Endothelial cell of umbilical vein (primary cell): ENCODE data around the gene IL18. TPM values are rescaled to one million over a fixed set of nuclear protein-coding genes. Genes with fewer than 3 reads are reported as not detected.

Experiments used
- BruUV-seq: library from RNA; stranded (reverse); fragments of 400-500 nt; replicated peaks from 2 replicates; lab custom pipeline; 2021; lab: Mats Ljungman, UMichigan
- CTCF ChIA-PET: fragments of 300-600, 350-600 bp; sonication (Branson Sonifier 250); formaldehyde crosslinking; loops from one replicate; lab custom pipeline; 2021; ENCODE audit warnings: antibody characterized with exemption, inconsistent platforms; lab: Charles Lee
- POLR2A ChIA-PET: fragments of 300-600, 350-600 bp; sonication (Branson Sonifier 250); formaldehyde crosslinking; loops from one replicate; lab custom pipeline; 2021; ENCODE audit warnings: antibody characterized with exemption, inconsistent platforms; lab: Charles Lee
- DNase-seq: peaks from one replicate; pipeline ENCODE4 v3.0.0-alpha.2; 2011; ENCODE audit warnings: low read depth, low spot score
- FAIRE-seq: peaks from 2 replicates; lab custom pipeline; 2011; peaks lifted over from hg19 to GRCh38; lab: Jason Lieb, UNC
- H2AFZ ChIP-seq: 2 replicates; pipeline ENCODE4 v1.6.0; 2012; ENCODE audit warnings: low read depth, low read length, control low read depth, inconsistent platforms
- H3K27ac ChIP-seq: 2 replicates; pipeline ENCODE4 v1.5.1; 2011; ENCODE audit warnings: low read depth, mild to moderate bottlenecking, control low read depth, low read length, moderate library complexity; ENCODE audit not compliant: insufficient read depth
- H3K27me3 ChIP-seq, 2 experiments: 2 replicates each; pipeline versions ENCODE4 v1.6.0 to v1.6.1; 2011; ENCODE audit warnings: low read length in 2 of 2, mixed read lengths in 1 of 2; ENCODE audit not compliant: control insufficient read depth in 2 of 2, insufficient read depth in 2 of 2
- H3K36me3 ChIP-seq, 2 experiments: 2 replicates in 1 of 2; 3 replicates in 1 of 2; pipeline ENCODE4 v1.5.1; 2011; ENCODE audit warnings: low read length in 2 of 2, mild to moderate bottlenecking in 1 of 2, moderate library complexity in 1 of 2; ENCODE audit not compliant: control insufficient read depth in 2 of 2, insufficient read depth in 2 of 2; ENCODE audit errors: extremely low read depth in 1 of 2
- H3K4me1 ChIP-seq: 3 replicates; pipeline ENCODE4 v1.5.1; 2011; ENCODE audit warnings: mild to moderate bottlenecking, low read length; ENCODE audit not compliant: control insufficient read depth, insufficient read depth; ENCODE audit errors: extremely low read depth
- H3K4me2 ChIP-seq: 2 replicates; pipeline ENCODE4 v1.6.1; 2011; ENCODE audit warnings: low read length, control low read depth, mixed read lengths; ENCODE audit not compliant: insufficient read depth
- H3K4me3 ChIP-seq, 3 experiments: fragments of 200-600 bp in 1 of 3; sonication (generic), shearing (Covaris generic) in 1 of 3; replicated peaks in 1 of 3; 2 replicates each; pipeline ENCODE4 v1.5.1; 2011 to 2016; ENCODE audit warnings: control low read depth in 3 of 3, low read length in 3 of 3, mild to moderate bottlenecking in 2 of 3, inconsistent platforms in 1 of 3, low read depth in 1 of 3, moderate library complexity in 1 of 3; ENCODE audit not compliant: insufficient read depth in 1 of 3
- H3K79me2 ChIP-seq: 2 replicates; pipeline ENCODE4 v1.6.0; 2012; ENCODE audit warnings: low read length, inconsistent platforms; ENCODE audit not compliant: control insufficient read depth, insufficient read depth
- H3K9ac ChIP-seq: replicated peaks from 2 replicates; pipeline ENCODE3; 2011; ENCODE audit warnings: low read length, control low read depth; ENCODE audit not compliant: insufficient read depth; ENCODE audit errors: extremely low read depth
- H3K9me1 ChIP-seq: replicated peaks from 3 replicates; pipeline ENCODE4 v1.6.0; 2011; ENCODE audit warnings: mild to moderate bottlenecking, low read length; ENCODE audit not compliant: control insufficient read depth, insufficient read depth; ENCODE audit errors: extremely low read depth
- H3K9me3 ChIP-seq: replicated peaks from 2 replicates; pipeline ENCODE4 v1.5.1; 2012; ENCODE audit warnings: low read length, inconsistent platforms; ENCODE audit not compliant: control insufficient read depth, insufficient read depth
- H4K20me1 ChIP-seq: replicated peaks from 2 replicates; pipeline ENCODE3; 2011; ENCODE audit warnings: mild to moderate bottlenecking, low read length; ENCODE audit not compliant: control insufficient read depth, insufficient read depth; ENCODE audit errors: extremely low read depth
- EZH2 ChIP-seq: IDR thresholded peaks from 2 replicates; pipeline ENCODE4 v1.6.1; 2012; ENCODE audit warnings: borderline replicate concordance, low read depth, mild to moderate bottlenecking, moderate library complexity, low read length, inconsistent platforms; ENCODE audit not compliant: severe bottlenecking
- FOS ChIP-seq: IDR thresholded peaks from 2 replicates; pipeline ENCODE4 v1.6.1; 2011; ENCODE audit warnings: mild to moderate bottlenecking, low read length, moderate library complexity, borderline replicate concordance; ENCODE audit not compliant: insufficient read depth
- GATA2 ChIP-seq: IDR thresholded peaks from 2 replicates; pipeline ENCODE4 v1.7.0; 2011; ENCODE audit warnings: low read depth, mild to moderate bottlenecking, moderate library complexity, mixed read lengths, low read length; ENCODE audit not compliant: insufficient read length, insufficient read depth
- JUN ChIP-seq: IDR thresholded peaks from 2 replicates; pipeline ENCODE4 v1.6.1; 2011; ENCODE audit warnings: borderline replicate concordance, low read depth; ENCODE audit not compliant: insufficient read length, insufficient read depth
- MYC ChIP-seq: IDR thresholded peaks from one replicate; pipeline ENCODE4 v1.6.1; 2011; ENCODE audit warnings: mild to moderate bottlenecking, low read depth, low read length
- POLR2A ChIP-seq: IDR thresholded peaks from 2 replicates; pipeline ENCODE4 v1.6.1; 2012; ENCODE audit warnings: low read depth, mild to moderate bottlenecking, control low read depth, low read length
- POLR2AphosphoS5 ChIP-seq: IDR thresholded peaks from 2 replicates; pipeline ENCODE4 v1.6.1; 2012; ENCODE audit warnings: low read depth, mild to moderate bottlenecking, control low read depth, low read length, moderate library complexity; ENCODE audit not compliant: insufficient read depth
- dilution Hi-C: fragments of 300-500 bp; cut with MboI; formaldehyde crosslinking; loops from one replicate; pipeline ENCODE4 v1.15.0; 2019; ENCODE audit warnings: low sequenced_read_pairs; ENCODE audit not compliant: extremely low pct_ligation_motif_present
- intact Hi-C: fragments of 100-400 bp; cut with micrococcal nuclease; formaldehyde crosslinking; loops from one replicate; pipeline ENCODE4 v1.10.0; 2022
- polyA plus RNA-seq, 4 experiments: library from polyadenylated mRNA; depleted of rRNA in 3 of 4; stranded (reverse) in 3 of 4; unstranded in 1 of 4; fragments of >200 nt; gene quantifications; 2 replicates each; pipeline versions ENCODE4 v1.2.1 to v1.2.3, GENCODE V29; 2011 to 2012; ENCODE audit warnings: missing spikeins in 1 of 4
- total RNA-seq: library from RNA; stranded (reverse); gene quantifications from 2 replicates; pipeline ENCODE4 v1.2.3, GENCODE V29; 2021
- TF ChIP-seq, protein P1 (sequence below): IDR thresholded peaks from 2 replicates; pipeline ENCODE4 v1.6.1; 2011; ENCODE audit not compliant: insufficient read depth, insufficient read length
- TF ChIP-seq, protein P2 (sequence below), 2 donors: IDR thresholded peaks; 1 replicate in 1 of 2; 2 replicates in 1 of 2; pipeline ENCODE4 v1.5.1; 2011; ENCODE audit warnings: low read length in 2 of 2, mild to moderate bottlenecking in 2 of 2, moderate library complexity in 2 of 2, control low read depth in 1 of 2, inconsistent platforms in 1 of 2, low read depth in 1 of 2; ENCODE audit not compliant: insufficient read depth in 1 of 2; ENCODE audit errors: extremely low read depth in 1 of 2

Gene IL18
- total and polyA plus RNA-seq, 2 donors (not counting 3 experiments of a cell fraction or from before 2014, with no cell fraction given), result 0.73 to 1.5 TPM

DNA sequence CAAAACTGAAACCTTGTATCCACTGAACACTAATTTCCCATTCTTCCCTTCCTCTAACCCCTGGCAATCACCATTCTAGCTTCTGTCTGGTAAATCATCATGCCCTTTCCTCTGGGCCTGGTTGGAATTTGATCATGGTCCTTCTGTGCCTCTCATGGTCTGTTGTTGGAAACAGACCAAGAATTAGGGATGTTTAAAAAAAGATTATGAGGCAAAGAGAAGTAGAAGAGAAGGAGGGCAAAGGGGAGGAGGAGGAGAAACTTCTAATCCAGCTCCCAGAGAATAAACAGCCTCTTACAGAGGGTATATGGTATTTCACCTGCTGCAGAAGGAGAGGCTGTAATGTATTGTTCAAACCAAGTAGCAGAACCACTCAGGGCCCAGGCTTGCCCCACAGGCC, 22.0 kb upstream of the IL18 start:
- no peak for DNase-seq
- ChIA-PET POLR2A (no interaction called here), CTCF (interaction anchor here (1.0 to 1.1 kb wide), 2 partner anchors 11 to 72 kb away, joined by 3 read pairs; partner anchors contain the start of gene BCO2)
- no peak for TF ChIP-seq FOS
- no peak for TF ChIP-seq EZH2
- TF ChIP-seq, protein P1, sequence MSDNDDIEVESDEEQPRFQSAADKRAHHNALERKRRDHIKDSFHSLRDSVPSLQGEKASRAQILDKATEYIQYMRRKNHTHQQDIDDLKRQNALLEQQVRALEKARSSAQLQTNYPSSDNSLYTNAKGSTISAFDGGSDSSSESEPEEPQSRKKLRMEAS, result no peak
- TF ChIP-seq MYC, result no peak
- TF ChIP-seq GATA2, result no peak
- TF ChIP-seq POLR2AphosphoS5, result no peak
- TF ChIP-seq POLR2A, result no peak
- Histone ChIP-seq H3K27me3 (no peaks in the 10 kb centered on the region), H3K9ac (no peak overlapping the region), H3K27ac (no peak overlapping the region), H3K36me3 (no peaks in the 10 kb centered on the region), H3K79me2 (no peaks in the 10 kb centered on the region), H3K4me1 (no peaks in the 10 kb centered on the region), H4K20me1 (no peaks in the 10 kb centered on the region), H3K9me3 (no peaks in the 10 kb centered on the region), H3K9me1 (no peaks in the 10 kb centered on the region), H3K4me2 (no peak overlapping the region), H2AFZ (no peak overlapping the region), H3K4me3 (no peak overlapping the region)
- dilution Hi-C loops, result no loop called here
- FAIRE-seq, result no peak
- intact Hi-C loops, result no loop called here
- no TSS peak for BruUV-seq

DNA sequence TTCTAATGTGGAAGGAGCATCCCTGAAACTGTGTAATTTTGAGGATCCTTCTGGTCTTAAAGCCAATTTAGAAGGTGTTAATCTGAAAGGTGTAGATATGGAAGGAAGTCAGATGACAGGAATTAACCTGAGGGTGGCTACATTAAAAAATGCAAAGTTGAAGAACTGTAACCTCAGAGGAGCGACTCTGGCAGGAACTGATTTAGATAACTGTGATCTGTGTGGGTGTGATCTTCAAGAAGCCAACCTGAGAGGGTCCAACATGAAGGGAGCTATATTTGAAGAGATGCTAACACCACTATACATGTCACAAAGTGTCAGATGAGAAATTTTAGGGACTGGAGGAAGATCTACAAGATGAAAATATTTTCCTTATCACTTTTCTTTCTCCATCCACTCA, 19.0 kb upstream of the IL18 start:
- FAIRE-seq, result no peak
- CTCF ChIA-PET, result no interaction called here
- no peak overlapping the region for H2AFZ ChIP-seq

More for the DNA sequence above, 19.0 kb upstream of the IL18 start:
- Histone ChIP-seq H3K4me1 (no peaks in the 10 kb centered on the region), H3K9me1 (no peaks in the 10 kb centered on the region), H3K27me3 (peaks cover 4 to 6% of the 10 kb centered on the region in 2 experiments), H3K27ac (no peak overlapping the region), H3K4me3 (no peak overlapping the region), H3K4me2 (no peak overlapping the region), H4K20me1 (no peaks in the 10 kb centered on the region), H3K9ac (no peak overlapping the region), H3K79me2 (no peaks in the 10 kb centered on the region), H3K36me3 (no peaks in the 10 kb centered on the region), H3K9me3 (no peaks in the 10 kb centered on the region)
- TF ChIP-seq, protein P1, result no peak
- TF ChIP-seq JUN, result no peak
- TF ChIP-seq MYC, result no peak
- TF ChIP-seq EZH2, result no peak
- TF ChIP-seq, protein P2, sequence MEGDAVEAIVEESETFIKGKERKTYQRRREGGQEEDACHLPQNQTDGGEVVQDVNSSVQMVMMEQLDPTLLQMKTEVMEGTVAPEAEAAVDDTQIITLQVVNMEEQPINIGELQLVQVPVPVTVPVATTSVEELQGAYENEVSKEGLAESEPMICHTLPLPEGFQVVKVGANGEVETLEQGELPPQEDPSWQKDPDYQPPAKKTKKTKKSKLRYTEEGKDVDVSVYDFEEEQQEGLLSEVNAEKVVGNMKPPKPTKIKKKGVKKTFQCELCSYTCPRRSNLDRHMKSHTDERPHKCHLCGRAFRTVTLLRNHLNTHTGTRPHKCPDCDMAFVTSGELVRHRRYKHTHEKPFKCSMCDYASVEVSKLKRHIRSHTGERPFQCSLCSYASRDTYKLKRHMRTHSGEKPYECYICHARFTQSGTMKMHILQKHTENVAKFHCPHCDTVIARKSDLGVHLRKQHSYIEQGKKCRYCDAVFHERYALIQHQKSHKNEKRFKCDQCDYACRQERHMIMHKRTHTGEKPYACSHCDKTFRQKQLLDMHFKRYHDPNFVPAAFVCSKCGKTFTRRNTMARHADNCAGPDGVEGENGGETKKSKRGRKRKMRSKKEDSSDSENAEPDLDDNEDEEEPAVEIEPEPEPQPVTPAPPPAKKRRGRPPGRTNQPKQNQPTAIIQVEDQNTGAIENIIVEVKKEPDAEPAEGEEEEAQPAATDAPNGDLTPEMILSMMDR (IDR thresholded peaks at IDR 0.05; ENCODE audit: extremely low read depth in 1 of 2, insufficient read depth in 1 of 2, low read depth in 1 of 2, low read length in 2 of 2), result no peak
- TF ChIP-seq POLR2AphosphoS5, result no peak
- no peak for TF ChIP-seq FOS
- no peak for TF ChIP-seq POLR2A
- no peak for TF ChIP-seq GATA2
- intact Hi-C loops, result no loop called here
- dilution Hi-C loops, result no loop called here
- no TSS peak for BruUV-seq
- POLR2A ChIA-PET, result no interaction called here
- no peak for DNase-seq
